C4-2B (cell line): Measurements from ENCODE around the gene SPOCD1.

Experiments used
- H3K27ac ChIP-seq: fragments of 450-650 bp; 2 replicates; pipeline ENCODE4 v1.5.1; 2017
- ZFX ChIP-seq: fragments of 450-650 bp; IDR thresholded peaks from 2 replicates; pipeline ENCODE4 v1.6.1; 2017
- TF ChIP-seq, protein P1 (sequence below): fragments of 450-650 bp; conservative IDR thresholded peaks from 2 replicates; pipeline ENCODE4 v1.5.1; 2017; ENCODE audit warnings: mild to moderate bottlenecking

SPOCD1 gene

DNA sequence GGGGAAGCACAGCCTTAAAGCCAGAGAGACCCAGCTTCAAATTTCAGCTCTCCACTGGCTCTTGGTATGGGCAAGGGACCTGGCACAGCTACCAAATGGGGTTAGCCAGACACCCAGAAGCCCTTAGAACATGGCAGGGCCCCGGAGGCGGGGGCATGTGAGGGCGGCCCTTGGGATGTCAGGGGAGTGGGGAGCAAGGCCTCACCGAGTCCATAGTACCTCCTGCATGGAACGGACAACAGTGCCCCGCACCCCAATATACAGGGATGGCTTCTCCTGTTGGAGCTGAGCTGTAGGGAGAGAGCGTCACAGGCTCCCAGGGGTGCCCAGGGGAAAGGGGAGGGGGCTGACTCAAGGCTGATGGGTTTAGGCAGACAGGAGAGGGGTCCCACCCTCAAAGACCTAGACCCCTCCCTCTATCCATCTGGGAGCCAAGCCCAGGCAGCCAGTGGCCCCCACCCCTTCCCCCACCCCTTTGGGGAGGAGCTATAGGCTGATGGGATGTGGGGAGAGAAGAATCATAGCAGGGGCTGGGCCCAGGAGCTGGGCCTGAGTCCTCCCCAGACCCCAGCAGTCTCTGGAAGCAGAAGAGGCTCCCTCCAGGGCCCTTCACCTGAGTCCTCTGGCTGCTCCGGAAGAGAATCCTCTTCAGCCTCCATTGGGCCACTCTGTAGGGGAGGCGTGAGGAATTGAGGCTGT lies 16.5 kb downstream of the SPOCD1 start:
- TF ChIP-seq ZFX: no peak
- no peak overlapping the region for H3K27ac ChIP-seq

DNA sequence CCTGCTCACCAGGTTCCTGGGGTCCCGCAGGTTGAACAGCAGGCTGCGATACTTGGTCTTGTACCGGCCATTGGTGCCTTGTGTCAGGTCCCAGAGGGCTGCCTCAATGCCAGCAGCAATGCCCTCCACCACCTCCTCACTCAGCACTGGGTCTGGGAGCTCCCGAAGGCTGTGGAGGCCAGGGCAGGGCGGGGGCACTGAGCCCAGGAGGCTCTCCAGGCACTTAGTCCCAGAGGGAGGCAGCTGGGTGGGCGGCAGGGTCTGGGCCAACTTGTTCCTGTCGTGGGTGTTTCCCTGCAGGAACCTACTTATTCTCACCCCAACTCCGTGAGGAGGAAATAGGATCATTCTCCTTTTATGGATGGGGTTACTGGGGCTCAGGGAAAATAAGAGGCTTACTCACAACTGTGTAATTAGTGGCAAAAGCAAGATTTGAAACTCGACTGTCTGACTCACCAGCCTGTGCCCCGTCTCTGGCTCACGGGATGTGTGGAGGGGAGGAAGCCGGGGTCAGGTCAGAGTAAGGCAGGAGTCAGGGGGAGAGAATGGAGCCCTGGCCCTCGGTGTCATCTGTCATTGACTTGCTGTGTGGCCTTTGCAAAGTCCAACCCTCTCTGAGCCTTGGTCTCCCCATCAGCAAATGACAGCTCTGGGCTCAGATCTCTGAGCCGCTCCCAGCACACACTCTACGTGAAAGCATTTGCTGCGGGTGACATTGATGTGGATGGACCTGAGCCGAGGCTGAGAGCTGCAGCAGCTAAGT lies 17.2 kb downstream of the SPOCD1 start:
- H3K27ac ChIP-seq: no peak overlapping the region
- TF ChIP-seq, protein P1, sequence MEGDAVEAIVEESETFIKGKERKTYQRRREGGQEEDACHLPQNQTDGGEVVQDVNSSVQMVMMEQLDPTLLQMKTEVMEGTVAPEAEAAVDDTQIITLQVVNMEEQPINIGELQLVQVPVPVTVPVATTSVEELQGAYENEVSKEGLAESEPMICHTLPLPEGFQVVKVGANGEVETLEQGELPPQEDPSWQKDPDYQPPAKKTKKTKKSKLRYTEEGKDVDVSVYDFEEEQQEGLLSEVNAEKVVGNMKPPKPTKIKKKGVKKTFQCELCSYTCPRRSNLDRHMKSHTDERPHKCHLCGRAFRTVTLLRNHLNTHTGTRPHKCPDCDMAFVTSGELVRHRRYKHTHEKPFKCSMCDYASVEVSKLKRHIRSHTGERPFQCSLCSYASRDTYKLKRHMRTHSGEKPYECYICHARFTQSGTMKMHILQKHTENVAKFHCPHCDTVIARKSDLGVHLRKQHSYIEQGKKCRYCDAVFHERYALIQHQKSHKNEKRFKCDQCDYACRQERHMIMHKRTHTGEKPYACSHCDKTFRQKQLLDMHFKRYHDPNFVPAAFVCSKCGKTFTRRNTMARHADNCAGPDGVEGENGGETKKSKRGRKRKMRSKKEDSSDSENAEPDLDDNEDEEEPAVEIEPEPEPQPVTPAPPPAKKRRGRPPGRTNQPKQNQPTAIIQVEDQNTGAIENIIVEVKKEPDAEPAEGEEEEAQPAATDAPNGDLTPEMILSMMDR: no peak
- TF ChIP-seq ZFX: no peak

DNA sequence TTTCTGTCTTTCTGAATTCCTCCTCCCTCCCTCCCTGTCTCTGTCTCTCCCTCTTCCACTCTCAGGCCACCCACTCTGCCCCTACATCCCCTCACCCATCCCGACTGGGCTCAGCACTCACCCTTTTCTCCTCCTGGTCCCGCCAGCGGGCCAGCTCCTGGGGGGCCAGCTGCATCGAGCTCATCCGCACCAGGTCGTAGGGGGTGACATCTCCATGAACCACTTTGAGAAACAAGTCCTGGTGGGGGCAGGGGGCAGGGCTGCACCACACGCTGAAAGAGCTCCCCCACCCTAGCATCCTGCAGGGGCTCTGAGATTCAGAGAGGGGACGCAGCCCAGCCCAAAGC lies 17.8 kb downstream of the SPOCD1 start:
- no peak overlapping the region for H3K27ac ChIP-seq
- TF ChIP-seq, protein P1: no peak
- no peak for TF ChIP-seq ZFX

DNA sequence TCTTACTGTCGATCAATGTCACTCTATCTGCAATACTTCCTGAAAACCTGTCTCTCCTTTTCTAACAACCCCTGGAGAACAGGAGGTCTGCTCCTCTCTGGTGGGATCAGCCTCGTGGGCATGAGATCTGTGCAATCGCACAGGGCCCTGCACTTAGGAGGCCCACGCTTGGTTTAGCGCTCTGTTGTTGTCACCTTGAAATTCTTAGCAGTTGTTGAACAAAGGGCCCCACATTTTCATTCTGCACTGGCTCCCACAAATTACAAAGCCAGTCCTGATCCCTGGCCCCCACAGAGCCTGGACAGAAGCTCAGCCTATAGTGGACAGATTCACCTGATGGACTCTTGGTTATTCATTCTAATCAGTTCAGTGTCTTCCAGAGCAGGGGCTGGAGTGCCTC lies 18.6 kb downstream of the SPOCD1 start:
- TF ChIP-seq, protein P1: no peak
- no peak overlapping the region for H3K27ac ChIP-seq

DNA sequence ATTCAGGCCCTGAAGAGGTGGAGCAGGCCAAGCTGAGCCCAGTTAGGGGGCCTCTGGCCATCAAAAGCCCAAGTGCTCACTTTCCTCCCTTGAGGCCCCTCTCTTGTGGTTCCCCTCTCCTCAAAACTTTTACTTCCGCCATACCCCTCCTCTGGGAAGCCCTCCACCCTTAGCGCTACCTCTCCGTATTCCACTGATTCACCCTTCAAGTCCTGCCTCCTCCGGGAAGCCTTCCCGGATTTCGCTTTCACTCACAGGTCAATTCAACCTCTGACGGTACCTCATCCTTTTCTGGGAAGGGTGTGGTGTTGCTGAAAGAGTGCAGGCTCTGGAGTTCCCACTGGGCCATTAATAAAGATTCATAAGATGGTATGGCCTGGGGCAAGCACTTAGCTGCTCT lies 19.1 kb downstream of the SPOCD1 start:
- no peak overlapping the region for H3K27ac ChIP-seq
- TF ChIP-seq, protein P1: no peak
- no peak for TF ChIP-seq ZFX

DNA sequence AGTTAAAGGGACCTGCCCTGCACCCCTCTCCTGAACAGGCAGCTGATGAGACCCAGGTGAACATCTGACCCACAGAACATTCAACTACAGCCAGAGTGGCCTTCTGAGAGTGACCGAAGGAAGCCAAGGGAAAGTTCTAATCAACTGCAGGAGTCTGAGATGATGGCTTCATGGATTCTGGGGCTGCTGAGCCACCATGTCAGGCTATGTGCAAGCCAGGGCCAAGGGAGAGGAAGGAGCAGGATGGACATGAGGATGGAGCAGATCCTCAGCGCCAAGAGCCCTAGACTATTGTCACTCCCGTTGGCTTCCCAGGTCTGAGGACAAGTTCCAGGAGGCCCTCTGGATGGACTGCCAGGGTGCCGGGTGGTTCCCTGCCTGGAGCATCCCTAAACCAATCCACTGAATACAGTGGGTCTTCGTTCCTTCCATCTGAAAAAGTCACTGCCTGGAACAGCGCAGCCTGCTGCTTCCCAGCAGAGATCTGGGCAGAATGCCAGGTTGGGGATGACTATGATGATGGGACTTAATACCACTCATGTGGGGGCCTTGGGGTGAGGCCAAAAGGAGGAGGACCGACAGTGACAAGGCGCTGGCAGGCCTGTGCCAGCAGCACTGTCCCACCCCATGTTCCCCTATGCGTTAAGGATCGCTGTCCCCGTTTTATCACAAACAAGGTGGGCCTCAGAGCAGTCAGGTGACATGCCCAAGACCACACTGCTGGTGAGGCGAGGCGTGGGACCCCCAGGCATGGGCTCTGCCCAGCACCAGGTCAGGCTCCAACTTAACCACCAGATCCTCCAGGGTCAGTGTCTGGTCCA lies 19.8 kb downstream of the SPOCD1 start:
- TF ChIP-seq, protein P1: no peak
- TF ChIP-seq ZFX: no peak
- no peak overlapping the region for H3K27ac ChIP-seq

DNA sequence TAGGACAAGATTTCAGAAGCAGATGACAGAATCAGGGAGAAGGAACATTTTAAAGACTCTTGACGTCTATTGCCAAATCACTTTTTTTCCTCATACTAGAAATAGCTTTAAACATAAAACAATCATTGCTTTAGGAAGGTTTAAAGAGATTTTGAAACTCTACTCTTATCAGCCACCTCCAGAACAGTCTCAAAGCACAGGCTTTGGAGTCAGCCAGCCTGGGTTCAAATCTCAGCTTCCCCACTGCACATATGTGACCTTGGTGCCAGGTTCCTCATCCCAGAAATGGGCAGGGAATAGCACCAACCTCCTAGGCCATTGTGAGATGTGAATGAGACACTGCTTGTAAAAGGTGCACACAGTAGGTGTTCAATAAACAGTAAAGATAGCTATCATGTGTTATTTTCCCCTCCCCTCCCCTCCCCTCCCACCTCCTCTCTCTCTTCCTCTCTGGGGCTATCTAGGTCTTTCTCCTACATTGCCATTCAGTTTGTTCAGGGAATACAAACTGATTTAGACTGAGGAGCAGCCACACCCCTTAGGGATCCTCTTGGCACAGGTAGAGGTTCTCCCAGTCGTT lies 20.6 kb downstream of the SPOCD1 start:
- no peak overlapping the region for H3K27ac ChIP-seq
- TF ChIP-seq ZFX: no peak
- TF ChIP-seq, protein P1: no peak
